Epithelial cell of proximal tubule (primary cell): ENCODE results near the gene CNOT6. TPM values are rescaled to one million over a fixed set of nuclear protein-coding genes. Genes with fewer than 3 reads are reported as not detected.

Experiments used
- DNase-seq: peaks from one replicate; pipeline ENCODE4 v3.0.0-alpha.2; 2011; ENCODE audit warnings: low read depth
- H3K4me3 ChIP-seq: 2 replicates; pipeline ENCODE4 v1.5.1; 2011; ENCODE audit warnings: low read depth, mild to moderate bottlenecking, low read length
- CTCF ChIP-seq: conservative IDR thresholded peaks from 2 replicates; pipeline ENCODE4 v1.5.1; 2012; ENCODE audit warnings: low read depth, mild to moderate bottlenecking, low read length
- total RNA-seq: library from RNA; depleted of rRNA; stranded (reverse); fragments of >200 nt; gene quantifications from 2 replicates; pipeline ENCODE4 v1.2.3, GENCODE V29; 2015

CNOT6 gene
- total RNA-seq, 1 donor from 2014 or later = 10.0 TPM

GRCh38 chr5:180596115-180596667 lies 102.0 kb downstream of the CNOT6 start:
- DNase-seq = no peak
- no peak overlapping the region for H3K4me3 ChIP-seq
- TF ChIP-seq CTCF = no peak

- TF ChIP-seq CTCF = no peak
- DNase-seq = no peak
- H3K4me3 ChIP-seq = no peak overlapping the region
These were observed 102.6 kb downstream of the CNOT6 start for GRCh38 chr5:180596668-180597231.

- DNase-seq = no peak
- no peak overlapping the region for H3K4me3 ChIP-seq
- no peak for TF ChIP-seq CTCF
These were observed 104.1 kb downstream of the CNOT6 start for GRCh38 chr5:180598316-180598701.

GRCh38 chr5:180598797-180599589 lies 104.8 kb downstream of the CNOT6 start:
- no peak overlapping the region for H3K4me3 ChIP-seq
- no peak for TF ChIP-seq CTCF
- no peak for DNase-seq

GRCh38 chr5:180599590-180599914 lies 105.4 kb downstream of the CNOT6 start:
- no peak for TF ChIP-seq CTCF
- DNase-seq = no peak
- no peak overlapping the region for H3K4me3 ChIP-seq

- no peak for DNase-seq
- TF ChIP-seq CTCF = no peak
- no peak overlapping the region for H3K4me3 ChIP-seq
These were observed 105.9 kb downstream of the CNOT6 start for GRCh38 chr5:180599981-180600553.
